Activated CD8-positive, alpha-beta memory T cell treated with anti-CD3 and anti-CD28 coated beads for 24 hours (primary cell): ENCODE measurements around the gene PRPS1L1.

ENCODE experiments used
- DNase-seq: peaks from one replicate; pipeline ENCODE4 v3.0.0-alpha.2; 2020

Gene PRPS1L1

DNA sequence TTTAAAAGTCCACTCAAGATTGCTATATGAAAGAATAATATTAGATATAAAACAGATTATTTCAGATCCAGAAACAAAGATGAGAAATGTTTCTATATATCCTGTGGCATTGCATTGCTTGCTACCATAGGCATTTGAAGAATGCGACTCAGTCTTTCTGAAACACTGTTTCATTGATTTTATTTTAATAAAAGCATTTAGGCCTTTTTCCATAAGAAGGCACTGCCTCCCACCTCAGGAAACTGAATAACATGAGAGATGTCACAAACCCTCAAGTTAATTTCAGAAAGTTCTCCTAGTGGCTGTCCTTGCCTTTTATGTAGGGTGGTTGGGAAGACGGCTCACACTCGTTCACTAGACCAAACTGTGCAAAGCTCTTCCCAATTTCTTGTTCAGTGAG is 23.3 kb downstream of the PRPS1L1 start:
- no peak for DNase-seq

DNA sequence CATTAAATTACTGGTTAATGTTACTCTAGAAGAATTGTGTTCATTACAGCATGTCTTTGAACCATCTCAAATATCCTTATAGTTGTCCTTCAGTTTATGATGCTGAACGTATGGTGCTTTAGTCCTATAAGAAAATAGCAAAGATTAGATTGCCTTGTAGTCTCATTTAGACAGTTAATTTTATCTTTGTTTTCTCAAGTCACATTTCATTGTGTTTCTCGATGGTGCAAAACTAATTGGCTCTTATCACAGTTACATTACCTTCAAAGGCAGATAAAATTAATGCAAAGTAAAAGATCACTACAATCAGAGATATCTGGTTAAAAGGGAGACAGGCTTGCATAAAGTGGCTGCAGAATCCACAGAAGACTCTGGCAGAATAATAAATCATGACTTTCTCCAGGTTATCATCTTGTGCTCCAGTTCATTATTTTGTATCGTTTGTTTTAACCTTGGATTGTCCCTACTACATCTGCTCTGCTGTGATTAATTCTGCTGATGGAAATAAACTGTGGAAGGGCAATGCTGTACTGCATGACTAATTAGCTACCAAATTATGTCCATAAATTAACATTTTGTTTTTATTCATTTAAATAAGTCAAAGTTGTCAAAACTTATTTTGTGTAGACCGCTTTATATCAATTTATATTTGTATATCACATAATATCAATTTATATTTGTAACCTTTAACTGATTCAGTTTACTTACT is 24.2 kb downstream of the PRPS1L1 start:
- no peak for DNase-seq

DNA sequence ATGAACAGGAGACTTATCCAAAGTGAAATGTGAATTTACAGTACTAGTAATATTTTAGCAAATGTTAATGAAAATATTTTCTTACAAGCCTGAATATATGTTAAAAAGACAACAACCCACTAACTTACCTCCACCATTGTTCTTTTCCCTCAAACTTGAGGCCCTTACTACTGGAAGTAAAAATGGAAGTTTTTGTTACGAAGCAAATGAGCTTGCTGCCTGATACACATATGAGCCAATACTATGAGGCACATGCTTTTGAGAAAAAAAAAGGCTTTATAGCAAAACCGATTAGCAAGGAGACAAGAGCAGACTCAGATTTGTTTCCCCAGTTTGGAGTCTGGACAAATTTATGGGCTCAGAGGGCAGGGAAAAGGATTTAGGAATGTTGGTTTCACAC is 29.0 kb downstream of the PRPS1L1 start:
- no peak for DNase-seq

DNA sequence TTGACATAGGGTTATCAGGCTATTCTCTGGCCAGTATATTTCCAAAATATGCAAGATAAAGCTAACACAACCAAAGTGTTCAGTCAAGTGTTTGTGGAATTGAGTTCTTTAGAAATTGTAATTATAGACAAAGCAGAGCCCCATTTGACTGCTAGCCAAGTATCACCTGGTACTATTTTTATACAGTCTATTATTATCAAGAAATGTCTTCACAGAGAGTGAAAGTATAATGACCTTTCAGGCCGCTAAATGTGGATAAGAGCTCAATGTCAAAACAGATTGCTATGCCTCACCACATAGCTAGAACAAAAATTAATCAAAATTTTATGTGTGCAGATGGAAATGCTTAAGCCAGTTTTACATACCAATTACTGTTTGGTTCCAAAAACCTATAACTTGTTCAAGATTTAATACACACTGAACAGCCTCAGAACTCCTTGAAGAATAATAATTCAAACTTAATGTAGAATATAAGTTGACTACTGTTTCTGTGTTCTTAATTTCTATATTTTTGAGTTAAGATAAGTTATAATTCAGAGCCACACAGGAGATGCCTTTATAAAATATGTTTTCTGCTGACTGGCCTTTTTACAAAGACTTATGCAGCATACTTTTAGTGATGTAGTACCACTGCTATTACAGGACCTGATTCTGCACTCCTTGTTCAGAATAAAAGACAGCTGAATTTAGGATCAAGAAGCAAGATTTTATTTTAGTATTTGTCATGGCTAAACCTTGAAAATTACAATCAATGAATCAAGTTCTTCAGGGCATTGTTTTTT is 31.0 kb downstream of the PRPS1L1 start:
- no peak for DNase-seq

DNA sequence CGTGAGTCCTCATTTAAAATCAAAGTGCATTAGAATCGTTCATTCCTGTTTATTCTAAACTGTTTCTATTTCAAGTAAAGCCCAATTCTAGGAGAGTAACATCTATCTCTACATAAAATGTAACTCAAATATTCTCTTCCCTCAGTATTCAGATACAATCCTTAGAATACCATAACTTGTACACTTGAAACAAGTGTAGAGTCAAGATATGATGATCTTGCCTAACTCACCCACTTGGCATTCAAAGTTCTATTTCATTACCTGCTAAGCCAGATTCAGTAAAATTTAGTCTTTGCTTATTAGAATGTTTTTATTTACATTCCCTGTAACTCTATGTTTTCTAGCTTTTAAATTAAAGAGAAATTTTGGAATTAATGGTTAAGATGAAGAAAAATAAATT is 31.6 kb downstream of the PRPS1L1 start:
- DNase-seq, result no peak

DNA sequence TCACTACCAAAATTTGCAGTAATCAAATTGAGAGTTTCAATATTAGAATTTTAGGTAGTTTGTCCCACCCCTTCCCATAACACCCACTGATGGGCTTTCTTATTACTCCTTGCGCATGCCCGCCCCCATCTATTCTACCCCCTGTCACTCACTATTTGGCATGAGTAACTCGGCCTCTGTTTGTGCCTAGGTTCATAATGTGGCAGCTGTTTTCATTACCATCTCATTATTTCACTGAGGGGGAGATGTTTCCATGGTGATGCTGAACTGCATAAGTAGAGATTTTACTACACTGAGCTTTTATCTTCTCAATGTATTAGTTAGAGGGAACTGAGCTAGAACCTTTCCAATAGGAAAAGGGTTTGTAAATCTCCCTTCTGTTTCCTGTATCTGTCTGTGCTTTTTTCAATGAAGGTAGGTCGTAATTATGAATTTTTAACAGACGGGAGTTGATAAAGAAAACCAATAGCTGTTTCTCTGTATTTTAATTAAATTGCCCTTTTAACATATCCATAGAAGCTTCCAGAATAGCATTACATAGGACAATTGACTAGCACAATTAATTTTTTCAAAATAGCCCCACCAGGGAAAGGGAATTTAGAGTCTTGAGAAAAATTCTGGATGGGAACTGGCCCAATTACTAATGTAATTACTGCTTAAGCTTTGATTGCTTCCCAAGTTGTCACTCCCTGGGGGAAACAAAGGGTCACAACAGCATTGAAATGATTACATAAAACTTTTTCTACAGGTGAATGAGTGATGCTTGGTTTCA is 33.4 kb downstream of the PRPS1L1 start:
- no peak for DNase-seq

DNA sequence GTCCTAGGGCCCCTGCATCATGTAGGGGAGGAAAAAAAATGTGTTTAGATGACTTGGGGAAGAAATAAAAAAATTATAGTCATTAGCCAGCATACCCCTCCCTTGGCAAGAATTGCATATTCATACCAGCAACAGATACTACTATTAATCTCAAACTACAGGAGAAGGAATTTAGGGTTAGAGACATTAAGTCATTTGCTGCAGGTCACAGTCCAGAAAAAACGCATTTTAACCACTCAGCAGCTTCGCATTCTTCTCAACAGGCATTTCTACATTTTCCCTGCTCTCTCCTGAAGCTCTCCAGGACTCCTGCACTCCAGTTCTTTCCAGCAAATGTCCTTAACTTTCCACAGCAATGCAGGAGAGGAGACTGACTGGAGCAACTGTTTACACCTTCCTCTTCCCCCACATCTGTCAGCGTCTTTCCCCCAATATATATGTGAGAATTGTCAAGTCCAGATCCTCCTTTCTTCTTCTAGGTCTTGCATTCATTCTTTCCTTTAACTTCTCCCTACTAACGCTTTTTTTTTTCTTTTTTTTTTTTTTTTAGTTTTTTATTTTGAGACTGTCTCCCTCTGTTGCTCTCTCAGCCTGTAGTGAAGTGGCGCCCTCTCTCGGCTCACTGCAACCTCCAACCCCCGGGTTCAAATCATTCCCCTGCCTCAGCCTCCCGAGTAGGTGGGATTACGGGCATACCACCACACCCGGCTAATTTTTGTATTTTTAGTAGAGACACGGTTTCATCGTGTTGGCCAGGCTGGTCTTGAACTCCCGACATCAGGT is 35.6 kb downstream of the PRPS1L1 start:
- DNase-seq, result no peak

DNA sequence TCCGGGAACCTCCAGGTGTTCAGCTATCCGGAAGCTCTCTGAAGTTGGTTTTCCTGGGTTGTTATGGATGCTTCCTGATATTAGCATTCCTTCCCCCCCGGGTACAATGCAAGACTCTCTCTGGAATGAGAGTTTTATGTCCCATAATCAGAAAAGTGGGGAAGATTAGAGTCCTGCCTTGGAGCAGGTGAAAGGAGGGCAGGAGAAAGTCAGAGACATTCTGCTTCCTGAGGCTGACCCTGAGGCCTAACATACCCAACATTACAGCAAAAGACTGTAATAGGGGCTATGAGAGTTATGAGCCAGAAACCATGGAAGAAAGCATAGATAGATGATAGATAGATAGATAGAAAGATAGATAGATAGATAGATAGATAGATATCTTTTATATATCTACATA is 36.9 kb downstream of the PRPS1L1 start:
- DNase-seq, result no peak

DNA sequence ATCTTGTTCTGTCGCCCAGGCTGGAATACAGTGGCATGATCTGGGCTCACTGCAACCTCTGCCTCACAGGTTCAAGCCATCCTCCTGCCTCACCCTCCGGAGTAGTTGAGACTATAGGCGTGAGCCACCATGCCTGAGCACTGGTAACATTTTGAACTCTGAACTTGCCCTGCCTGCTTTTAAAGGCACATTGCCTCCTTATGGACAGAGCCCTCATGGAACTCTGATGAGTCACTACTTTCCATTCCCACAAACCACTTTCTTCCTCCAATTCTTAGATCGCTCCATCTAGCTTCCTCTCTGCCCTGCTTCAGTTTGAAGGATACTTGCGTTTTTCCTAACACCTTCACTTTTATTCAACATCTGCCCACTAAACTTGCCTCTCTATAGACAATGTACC is 38.1 kb downstream of the PRPS1L1 start:
- DNase-seq, result no peak

DNA sequence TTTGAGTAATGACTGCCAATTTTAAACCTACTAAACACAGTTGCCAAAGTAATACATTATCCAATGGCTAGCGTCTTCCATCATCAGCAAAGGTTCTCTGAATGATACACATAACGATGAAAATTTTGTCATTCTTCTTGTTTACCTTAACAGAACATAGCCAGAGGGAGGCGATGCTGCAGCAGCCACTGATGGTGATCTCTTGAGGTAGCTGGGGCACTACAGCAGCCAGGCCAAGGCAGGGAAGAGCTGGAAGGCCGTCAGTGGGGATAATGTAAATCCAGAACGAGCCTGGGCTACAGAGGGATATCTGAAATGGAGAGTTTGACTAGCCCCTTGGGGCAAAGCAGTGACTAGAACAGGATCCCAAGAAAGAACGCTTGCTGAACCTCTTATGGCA is 38.8 kb downstream of the PRPS1L1 start:
- no peak for DNase-seq

DNA sequence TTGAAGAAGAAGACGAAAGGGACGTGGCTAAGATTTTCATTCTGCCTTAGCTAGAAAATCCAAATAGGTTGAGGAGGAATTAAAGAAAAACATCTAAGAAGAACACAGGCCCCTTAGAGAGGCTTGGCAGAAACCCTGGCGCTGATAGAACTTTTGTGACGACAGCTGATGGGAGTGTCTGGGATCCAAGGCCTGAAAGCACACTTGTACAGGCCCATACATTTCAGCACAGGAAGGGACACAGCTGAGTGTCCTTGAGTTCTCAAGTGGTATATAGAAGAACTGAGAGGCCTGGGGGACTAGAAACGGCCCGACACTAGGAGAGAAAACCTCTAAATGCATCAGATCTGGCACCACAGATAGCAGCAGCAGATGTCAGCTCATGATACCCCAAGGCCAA is 39.5 kb downstream of the PRPS1L1 start:
- DNase-seq, result no peak

DNA sequence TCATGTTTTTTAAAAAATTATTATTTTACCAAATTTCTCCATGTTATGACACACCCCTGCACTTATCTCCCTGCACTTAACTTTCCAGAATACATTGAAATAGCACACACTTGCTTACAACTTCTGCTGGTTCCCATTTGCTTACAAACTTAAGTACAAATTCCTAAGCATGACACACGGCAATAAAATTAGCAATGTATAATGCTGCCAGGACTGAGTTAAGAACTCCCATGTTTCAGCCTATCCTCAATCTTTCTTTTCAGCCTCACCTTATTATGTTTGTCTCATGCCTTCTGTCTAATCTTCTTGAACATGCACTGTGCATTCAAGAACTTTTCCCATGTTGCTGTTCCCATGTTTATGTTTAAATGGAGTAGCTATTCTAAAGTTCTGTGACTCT is 40.8 kb downstream of the PRPS1L1 start:
- no peak for DNase-seq

DNA sequence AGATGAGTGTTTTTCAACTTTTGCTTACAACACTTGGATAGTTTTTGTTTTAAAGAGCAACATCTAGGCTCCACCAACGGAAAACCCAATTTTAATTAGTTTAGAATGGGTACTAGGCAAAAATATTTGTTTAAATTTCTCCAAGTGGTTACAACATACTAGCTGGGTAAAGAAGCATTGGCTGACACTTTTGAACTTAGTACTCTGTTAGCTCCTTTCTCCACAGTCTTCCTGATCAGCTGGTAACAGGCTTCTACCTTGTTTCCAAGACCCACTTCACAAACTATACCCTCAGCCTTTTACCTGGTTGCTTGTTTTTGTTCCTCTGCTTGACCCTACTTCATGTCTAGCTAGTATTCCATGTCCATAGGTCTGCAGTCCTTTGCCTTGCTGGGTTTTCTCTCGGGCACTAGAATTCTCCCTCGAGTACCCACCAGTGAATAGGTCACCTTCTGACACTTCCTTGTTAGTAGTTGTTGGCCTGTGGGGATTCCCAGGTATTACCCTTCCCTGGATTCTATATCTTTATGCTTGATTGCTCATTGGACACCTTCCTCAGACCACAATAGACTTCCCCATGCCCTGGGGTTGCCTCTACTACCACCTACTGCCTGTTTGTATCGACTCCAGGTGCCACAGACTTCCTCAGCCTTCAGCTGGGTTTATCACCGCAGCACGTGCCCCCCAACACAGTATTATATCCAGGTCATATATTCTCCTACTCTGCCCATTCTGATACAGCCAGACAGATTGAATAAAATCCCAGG is 42.0 kb downstream of the PRPS1L1 start:
- no peak for DNase-seq

DNA sequence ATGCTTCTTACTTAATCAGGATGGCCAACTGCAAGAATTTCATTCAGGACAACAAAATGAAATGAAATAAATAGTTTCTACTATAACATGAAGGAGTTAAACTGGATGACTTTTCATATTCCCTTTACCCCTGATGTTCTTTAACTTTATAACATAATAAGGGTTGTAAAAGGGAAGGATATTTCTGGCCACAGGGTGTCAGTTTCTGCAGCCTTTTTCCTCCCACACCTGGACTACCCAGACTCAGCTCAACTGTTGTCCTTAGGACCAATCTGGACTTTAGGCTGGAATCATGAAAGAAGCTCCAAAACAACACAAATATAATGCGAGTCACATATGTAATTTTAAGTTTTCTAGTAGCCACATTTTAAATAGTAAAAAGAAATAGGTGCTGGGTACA is 43.4 kb downstream of the PRPS1L1 start:
- DNase-seq, result no peak

DNA sequence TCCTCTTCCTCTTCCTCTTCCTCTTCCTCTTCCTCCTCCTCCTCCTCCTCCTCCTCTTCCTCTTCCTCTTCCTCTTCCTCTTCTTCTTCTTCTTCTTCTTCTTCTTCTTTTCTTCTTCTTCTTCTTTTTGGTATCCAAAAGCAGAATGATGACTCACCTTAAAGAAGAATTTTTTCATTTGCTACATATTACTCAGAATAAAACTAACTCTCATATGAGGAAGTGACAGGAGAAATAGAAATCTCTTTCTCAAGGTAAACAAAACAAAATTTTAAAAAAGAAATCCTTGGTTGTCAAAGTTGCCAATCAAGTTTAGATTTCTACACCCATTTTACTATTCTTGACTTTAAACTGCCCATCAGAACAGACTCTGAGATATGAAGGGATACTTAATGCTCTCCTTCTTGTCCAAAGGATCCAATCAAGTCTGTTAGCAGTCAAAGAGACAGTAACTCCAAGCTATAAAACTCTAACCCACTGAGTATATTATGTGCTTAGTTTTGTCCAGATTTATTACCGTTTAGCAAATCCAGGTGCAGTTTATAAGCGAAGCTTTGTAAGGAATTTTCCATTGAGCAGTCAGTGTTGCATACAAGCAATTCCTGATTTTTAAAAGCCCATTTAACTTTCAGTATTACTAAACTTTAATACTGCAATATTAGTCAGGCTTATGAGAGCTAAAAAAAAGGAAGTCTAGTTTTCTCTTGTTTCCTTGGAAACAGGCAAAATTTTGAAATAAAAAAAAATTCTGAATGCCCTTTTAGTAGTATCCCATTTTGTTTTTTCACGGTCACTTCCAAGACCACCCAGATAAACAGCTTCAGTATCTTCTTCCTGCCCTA is 44.2 kb downstream of the PRPS1L1 start:
- no peak for DNase-seq

DNA sequence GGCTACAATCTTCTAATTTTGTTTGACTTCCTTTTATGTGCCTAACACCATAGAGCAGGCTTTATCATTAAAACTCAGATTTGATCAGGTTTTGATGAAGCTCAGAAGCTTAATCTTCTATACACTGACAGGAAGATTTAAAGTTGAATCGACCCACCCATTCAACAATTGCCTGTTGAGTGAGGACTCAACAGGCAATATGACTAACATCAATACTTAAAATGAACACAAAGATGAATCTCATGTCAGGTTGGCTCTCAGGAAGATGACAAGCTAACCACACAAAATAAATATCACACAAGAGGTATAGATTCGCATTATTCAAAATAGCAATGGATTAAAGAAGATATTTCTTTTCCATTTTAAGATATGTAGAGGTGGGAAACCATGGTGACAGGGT is 50.7 kb downstream of the PRPS1L1 start:
- no peak for DNase-seq
